HL-60 (cell line): ENCODE measurements around the gene SIVA1.

ENCODE experiments used
- GABPA ChIP-seq: IDR thresholded peaks from 2 replicates; pipeline ENCODE4 v1.6.1; 2012; ENCODE audit warnings: low read depth
- POLR2AphosphoS5 ChIP-seq: IDR thresholded peaks from 2 replicates; pipeline ENCODE4 v1.6.1; 2012; ENCODE audit warnings: low read depth
- SPI1 ChIP-seq: IDR thresholded peaks from 2 replicates; pipeline ENCODE4 v1.6.1; 2012; ENCODE audit warnings: low read depth, mild to moderate bottlenecking, borderline replicate concordance
- TF ChIP-seq, protein P1 (sequence below): IDR thresholded peaks from one replicate; pipeline ENCODE4 v1.5.1; 2011; ENCODE audit warnings: low read length, control low read depth, inconsistent platforms; ENCODE audit not compliant: insufficient read depth
- TF ChIP-seq, protein P2 (sequence below): IDR thresholded peaks from 2 replicates; pipeline ENCODE4 v1.6.1; 2012; ENCODE audit warnings: low read depth; ENCODE audit not compliant: insufficient replicate concordance

DNA sequence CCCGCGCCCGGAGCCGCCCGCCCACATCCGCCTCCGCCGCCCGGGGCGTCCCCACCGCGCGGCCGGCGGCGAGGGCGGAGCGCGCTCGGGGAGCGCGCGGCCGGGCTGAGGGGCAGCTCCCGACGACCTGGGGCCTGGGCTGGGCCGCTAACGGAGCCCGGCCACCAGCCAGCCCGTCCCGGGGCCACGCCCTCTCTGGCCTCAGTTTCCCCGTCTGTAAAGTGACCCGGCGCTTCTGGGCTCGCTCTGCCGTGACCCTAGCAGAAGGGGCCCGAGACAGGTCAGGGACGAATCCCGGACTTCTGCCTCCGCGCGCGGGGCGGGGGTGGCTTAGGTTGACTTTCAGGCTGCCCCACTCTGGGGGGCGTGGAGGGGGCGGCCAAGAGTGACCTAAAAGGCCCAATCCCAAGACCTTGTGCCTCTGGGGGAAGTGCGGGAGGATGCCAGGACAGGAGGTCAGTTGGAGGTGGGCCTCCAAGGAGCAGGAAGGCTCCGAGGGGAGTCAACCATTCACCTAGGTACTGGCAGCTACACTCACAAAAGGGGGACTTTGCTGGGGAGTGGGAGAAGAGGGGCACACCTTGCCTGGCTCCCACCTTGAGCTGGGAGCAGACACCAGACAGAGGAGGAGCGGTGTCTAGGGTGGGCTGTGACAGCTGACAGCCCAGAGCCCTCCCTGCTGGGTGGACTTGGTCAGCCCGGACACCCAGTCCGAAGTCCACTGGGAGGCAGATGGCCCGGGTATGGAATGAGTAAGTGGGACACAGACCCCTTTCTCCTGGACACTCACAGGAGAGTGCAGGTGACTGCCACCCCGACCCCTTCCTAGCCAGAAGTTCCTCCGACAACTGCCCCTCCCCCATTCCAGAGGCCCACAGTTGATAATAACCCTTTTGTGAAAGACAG, 43.1 kb downstream of the SIVA1 start:
- TF ChIP-seq, protein P1, sequence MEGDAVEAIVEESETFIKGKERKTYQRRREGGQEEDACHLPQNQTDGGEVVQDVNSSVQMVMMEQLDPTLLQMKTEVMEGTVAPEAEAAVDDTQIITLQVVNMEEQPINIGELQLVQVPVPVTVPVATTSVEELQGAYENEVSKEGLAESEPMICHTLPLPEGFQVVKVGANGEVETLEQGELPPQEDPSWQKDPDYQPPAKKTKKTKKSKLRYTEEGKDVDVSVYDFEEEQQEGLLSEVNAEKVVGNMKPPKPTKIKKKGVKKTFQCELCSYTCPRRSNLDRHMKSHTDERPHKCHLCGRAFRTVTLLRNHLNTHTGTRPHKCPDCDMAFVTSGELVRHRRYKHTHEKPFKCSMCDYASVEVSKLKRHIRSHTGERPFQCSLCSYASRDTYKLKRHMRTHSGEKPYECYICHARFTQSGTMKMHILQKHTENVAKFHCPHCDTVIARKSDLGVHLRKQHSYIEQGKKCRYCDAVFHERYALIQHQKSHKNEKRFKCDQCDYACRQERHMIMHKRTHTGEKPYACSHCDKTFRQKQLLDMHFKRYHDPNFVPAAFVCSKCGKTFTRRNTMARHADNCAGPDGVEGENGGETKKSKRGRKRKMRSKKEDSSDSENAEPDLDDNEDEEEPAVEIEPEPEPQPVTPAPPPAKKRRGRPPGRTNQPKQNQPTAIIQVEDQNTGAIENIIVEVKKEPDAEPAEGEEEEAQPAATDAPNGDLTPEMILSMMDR, result no peak
- no peak for TF ChIP-seq POLR2AphosphoS5
- TF ChIP-seq, protein P2, sequence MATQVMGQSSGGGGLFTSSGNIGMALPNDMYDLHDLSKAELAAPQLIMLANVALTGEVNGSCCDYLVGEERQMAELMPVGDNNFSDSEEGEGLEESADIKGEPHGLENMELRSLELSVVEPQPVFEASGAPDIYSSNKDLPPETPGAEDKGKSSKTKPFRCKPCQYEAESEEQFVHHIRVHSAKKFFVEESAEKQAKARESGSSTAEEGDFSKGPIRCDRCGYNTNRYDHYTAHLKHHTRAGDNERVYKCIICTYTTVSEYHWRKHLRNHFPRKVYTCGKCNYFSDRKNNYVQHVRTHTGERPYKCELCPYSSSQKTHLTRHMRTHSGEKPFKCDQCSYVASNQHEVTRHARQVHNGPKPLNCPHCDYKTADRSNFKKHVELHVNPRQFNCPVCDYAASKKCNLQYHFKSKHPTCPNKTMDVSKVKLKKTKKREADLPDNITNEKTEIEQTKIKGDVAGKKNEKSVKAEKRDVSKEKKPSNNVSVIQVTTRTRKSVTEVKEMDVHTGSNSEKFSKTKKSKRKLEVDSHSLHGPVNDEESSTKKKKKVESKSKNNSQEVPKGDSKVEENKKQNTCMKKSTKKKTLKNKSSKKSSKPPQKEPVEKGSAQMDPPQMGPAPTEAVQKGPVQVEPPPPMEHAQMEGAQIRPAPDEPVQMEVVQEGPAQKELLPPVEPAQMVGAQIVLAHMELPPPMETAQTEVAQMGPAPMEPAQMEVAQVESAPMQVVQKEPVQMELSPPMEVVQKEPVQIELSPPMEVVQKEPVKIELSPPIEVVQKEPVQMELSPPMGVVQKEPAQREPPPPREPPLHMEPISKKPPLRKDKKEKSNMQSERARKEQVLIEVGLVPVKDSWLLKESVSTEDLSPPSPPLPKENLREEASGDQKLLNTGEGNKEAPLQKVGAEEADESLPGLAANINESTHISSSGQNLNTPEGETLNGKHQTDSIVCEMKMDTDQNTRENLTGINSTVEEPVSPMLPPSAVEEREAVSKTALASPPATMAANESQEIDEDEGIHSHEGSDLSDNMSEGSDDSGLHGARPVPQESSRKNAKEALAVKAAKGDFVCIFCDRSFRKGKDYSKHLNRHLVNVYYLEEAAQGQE, result no peak
- no peak for TF ChIP-seq SPI1
- no peak for TF ChIP-seq GABPA
